Lower leg skin (tissue), 4 donors: ENCODE measurements around the gene PRTFDC1. TPM values are rescaled to one million over a fixed set of nuclear protein-coding genes. Genes with fewer than 3 reads are reported as not detected.

ENCODE experiments used
- DNase-seq, 2 donors: peaks; one replicate each; pipeline ENCODE4 v3.0.0-alpha.2; 2019; ENCODE audit warnings: low spot score in 2 of 2
- H3K4me3 ChIP-seq: fragments of 200-600 bp; sonication (generic); 2 replicates; pipeline ENCODE4 v1.5.1; 2017; ENCODE audit warnings: mild to moderate bottlenecking, low read depth; ENCODE audit not compliant: poor library complexity, severe bottlenecking
- POLR2A ChIP-seq, 2 donors: fragments of 450-650 bp; IDR thresholded peaks; one replicate each; pipeline ENCODE4 v1.6.1; 2016 to 2017; ENCODE audit warnings: antibody characterized with exemption in 2 of 2, mild to moderate bottlenecking in 1 of 2, moderate library complexity in 1 of 2
- WGBS, 2 donors: methylation state at CpG; one replicate each; pipeline ENCODE4 v1.1.5; 2018; 5-methylcytosine and 5-hydroxymethylcytosine counted together
- intact Hi-C: fragments of 100-400 bp; cut with DNase I; formaldehyde crosslinking; loops from one replicate; pipeline ENCODE4 v1.15.0; 2023; ENCODE audit warnings: low total_unique reads
- total RNA-seq, 4 donors: library from RNA; depleted of rRNA; stranded (reverse); fragments of >200 nt; gene quantifications; one replicate each; pipeline ENCODE4 v1.1.0, GENCODE V29; 2016
- TF ChIP-seq, protein P1 (sequence below), 3 donors: fragments of 450-650 bp; IDR thresholded peaks; one replicate each; pipeline ENCODE4 v1.5.1; 2016; ENCODE audit warnings: antibody characterized with exemption in 3 of 3, mild to moderate bottlenecking in 3 of 3, moderate library complexity in 2 of 3

PRTFDC1 gene
- total RNA-seq, 4 donors from 2014 or later, result 0.45 to 1.3 TPM; not detected in 2

- no peak for TF ChIP-seq POLR2A (IDR thresholded peaks at IDR 0.05)
- TF ChIP-seq, protein P1, sequence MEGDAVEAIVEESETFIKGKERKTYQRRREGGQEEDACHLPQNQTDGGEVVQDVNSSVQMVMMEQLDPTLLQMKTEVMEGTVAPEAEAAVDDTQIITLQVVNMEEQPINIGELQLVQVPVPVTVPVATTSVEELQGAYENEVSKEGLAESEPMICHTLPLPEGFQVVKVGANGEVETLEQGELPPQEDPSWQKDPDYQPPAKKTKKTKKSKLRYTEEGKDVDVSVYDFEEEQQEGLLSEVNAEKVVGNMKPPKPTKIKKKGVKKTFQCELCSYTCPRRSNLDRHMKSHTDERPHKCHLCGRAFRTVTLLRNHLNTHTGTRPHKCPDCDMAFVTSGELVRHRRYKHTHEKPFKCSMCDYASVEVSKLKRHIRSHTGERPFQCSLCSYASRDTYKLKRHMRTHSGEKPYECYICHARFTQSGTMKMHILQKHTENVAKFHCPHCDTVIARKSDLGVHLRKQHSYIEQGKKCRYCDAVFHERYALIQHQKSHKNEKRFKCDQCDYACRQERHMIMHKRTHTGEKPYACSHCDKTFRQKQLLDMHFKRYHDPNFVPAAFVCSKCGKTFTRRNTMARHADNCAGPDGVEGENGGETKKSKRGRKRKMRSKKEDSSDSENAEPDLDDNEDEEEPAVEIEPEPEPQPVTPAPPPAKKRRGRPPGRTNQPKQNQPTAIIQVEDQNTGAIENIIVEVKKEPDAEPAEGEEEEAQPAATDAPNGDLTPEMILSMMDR (IDR thresholded peaks at IDR 0.05), result no peak
- intact Hi-C loops, result no loop called here
- no peak overlapping the region for H3K4me3 ChIP-seq
- no peak for DNase-seq
- WGBS, 2 donors, result 86% methylated on average over 11 of the region's 11 CpGs
Measured at GRCh38 chr10:24814568-24815313, 137.7 kb downstream of the PRTFDC1 start.

GRCh38 chr10:24813856-24814255, 138.6 kb downstream of the PRTFDC1 start:
- 85 to 91% methylated on average over 4 of the region's 4 CpGs for WGBS, 2 donors
- no peak overlapping the region for H3K4me3 ChIP-seq
- no peak for TF ChIP-seq POLR2A (IDR thresholded peaks at IDR 0.05)
- TF ChIP-seq, protein P1 (IDR thresholded peaks at IDR 0.05), result no peak
- DNase-seq, result no peak
- intact Hi-C loops, result no loop called here

DNA sequence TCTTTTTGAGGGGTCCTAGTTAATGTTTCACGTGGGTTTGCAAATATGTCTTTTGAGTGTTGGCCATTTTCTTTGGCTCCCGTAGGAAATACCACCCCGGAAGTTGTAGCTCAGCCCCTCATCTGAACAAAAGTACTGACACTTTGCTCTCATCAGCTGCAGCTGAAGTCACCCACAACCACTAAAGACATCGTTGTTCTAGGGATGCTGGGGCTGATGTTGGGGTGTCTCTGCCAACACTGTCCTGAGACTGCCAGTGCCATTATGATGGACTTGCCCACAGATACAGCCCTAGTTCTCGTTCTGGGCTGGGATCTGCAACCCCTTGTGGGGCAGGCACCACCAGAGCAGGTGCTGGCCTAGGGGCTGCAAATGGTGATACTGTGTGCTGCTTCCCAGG, 146.1 kb downstream of the PRTFDC1 start:
- WGBS, 2 donors, result 87 to 90% methylated on average over 5 of the region's 5 CpGs
- DNase-seq, result no peak
- no peak overlapping the region for H3K4me3 ChIP-seq
- no peak for TF ChIP-seq POLR2A (IDR thresholded peaks at IDR 0.05)
- TF ChIP-seq, protein P1 (IDR thresholded peaks at IDR 0.05), result no peak
- intact Hi-C loops, result no loop called here

- no peak for TF ChIP-seq POLR2A (IDR thresholded peaks at IDR 0.05)
- TF ChIP-seq, protein P1 (IDR thresholded peaks at IDR 0.05), result no peak
- intact Hi-C loops, result no loop called here
- no peak for DNase-seq
- H3K4me3 ChIP-seq, result no peak overlapping the region
Measured at GRCh38 chr10:24804956-24805355, 147.4 kb downstream of the PRTFDC1 start.

DNA sequence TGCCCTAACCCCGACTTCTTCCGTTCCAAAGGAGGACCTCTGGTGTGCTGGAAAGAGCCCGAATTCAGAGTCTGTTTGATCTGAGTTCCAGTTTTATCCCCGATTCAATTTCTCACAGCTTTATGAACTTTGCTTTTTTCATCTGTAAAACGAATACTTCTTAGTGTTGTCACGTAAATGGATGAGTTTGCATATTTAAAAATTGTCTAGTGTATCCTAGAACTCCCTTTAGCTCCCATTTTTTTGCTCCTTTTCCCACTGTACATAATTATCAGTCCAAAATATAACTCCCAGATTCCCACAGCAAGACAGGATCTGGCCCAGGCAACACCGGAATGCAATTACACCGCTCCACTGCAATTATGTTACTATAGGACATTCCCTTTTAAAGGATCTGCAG, 148.0 kb downstream of the PRTFDC1 start:
- DNase-seq, result no peak
- TF ChIP-seq, protein P1 (IDR thresholded peaks at IDR 0.05), result no peak
- TF ChIP-seq POLR2A (IDR thresholded peaks at IDR 0.05), result no peak
- intact Hi-C loops, result no loop called here
- 88% methylated on average over 8 of the region's 8 CpGs for WGBS, 2 donors
- H3K4me3 ChIP-seq, result no peak overlapping the region

- intact Hi-C loops, result no loop called here
- H3K4me3 ChIP-seq, result no peak overlapping the region
- WGBS, 2 donors, result 95% methylated on average over 2 of the region's 2 CpGs
- TF ChIP-seq POLR2A (IDR thresholded peaks at IDR 0.05), result no peak
- TF ChIP-seq, protein P1 (IDR thresholded peaks at IDR 0.05), result no peak
- no peak for DNase-seq
Measured at GRCh38 chr10:24802378-24802777, 150.0 kb downstream of the PRTFDC1 start.
